ENCODE measurements around the gene TCF4.

DNA sequence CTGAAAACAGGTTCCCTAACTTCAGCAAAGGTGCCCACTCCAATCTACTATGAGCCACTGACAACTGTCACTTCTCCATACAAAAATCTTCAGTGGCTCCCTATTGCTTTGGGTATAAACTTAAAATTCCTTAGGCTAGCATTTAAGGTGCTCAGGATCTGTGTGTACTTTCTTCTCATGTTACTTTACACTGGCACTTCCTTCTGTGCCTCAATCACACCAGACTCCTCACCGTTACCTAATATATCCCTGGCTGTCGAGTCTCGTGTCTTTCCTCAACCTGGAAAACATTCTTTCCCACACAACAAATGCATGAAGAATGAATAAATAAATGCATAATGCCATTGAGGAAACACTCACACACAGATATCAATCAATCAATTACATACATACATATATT lies 101.1 kb downstream of the TCF4 start:
- TF ChIP-seq ZC3H10 (CRISPR knock-in tag; IDR thresholded peaks at IDR 0.05) (no peak), PATZ1 (CRISPR knock-in tag; IDR thresholded peaks at IDR 0.05; ENCODE audit: borderline replicate concordance) (no peak)

Measured in SK-N-SH treated with all-trans-retinoic acid at 6 μM for 48 hours (cell line).